Stimulated activated CD4-positive, alpha-beta T cell treated with anti-CD3 and anti-CD28 coated beads, Interleukin-2, amount 100 ng/mL, for 4 hours (primary cell): Measurements from ENCODE around the gene MATCAP1.

Source experiments
- DNase-seq: peaks from one replicate; pipeline ENCODE4 v3.0.0-alpha.2; 2020; ENCODE audit warnings: low read depth

Gene MATCAP1

DNA sequence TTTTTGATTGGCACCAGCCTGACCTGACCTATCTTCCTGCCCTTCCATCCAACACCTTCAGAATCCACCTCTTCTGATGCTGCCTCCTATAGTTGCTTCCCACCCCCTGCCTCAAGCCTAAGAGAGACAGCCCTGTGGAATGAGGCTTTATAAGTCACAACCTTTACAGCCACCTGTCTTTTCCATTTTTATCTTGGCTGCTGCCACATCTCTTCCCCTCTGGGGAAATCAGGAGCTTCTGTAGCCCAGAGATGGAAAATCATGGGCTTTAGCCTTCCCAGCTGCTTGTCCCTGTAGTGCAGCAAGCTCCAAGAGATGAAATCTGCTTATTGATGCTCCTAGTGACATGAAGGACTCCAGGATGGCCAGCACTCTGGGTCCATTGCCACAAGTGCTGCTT lies 55.3 kb downstream of the MATCAP1 start:
- no peak for DNase-seq
